ENCODE measurements around the gene ICAM4. TPM values are rescaled to one million over a fixed set of nuclear protein-coding genes. Genes with fewer than 3 reads are reported as not detected.

ICAM4 gene
- total RNA-seq, 5 donors from 2014 or later (not counting 1 experiment from before 2014, with no cell fraction given) = 0.47 to 0.79 (median 0.53) TPM

DNA sequence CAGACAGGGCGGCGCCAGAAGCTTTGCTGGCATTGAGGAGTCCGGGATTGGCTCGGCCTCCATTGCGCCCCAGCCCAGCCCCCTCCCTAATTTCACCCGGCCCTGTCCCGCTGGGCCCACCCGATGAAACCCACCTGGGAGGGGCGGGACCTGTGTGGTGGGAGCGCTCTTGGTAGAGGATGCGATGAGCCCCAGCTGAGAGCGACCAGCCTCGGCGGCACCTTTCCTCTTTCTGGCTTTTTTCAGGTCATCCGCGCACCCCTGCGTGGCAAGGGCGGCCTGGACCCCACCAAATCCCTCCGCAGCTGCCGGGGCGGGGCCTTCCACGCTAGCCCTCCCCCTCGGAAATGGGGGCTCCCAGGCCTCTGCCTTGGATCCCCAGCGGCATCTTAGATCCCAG, 22.7 kb downstream of the ICAM4 start, which contains the start of gene ZGLP1:
Gene ZGLP1 (minus strand): TSS at position 393 of the 400 bp plus-strand sequence.
- Mint-ChIP-seq H3K27me3 (no peaks in the 10 kb centered on the region), H3K27ac (no peak within 1 kb of the TSS), H3K4me3 (no peak within 1 kb of the TSS), H3K9me3 (no peaks in the 10 kb centered on the region), H3K4me1 (peaks cover 1 to 3% (median 3%) of the 10 kb centered on the region in 3 donors), H3K36me3 (no peaks in the 10 kb centered on the region)
- ChIA-PET POLR2A (interaction anchor here in 1 of 2 donors (0.6 kb wide), 1 partner anchor 786 kb away, joined by 5 read pairs; no protein-coding TSS in a partner anchor), CTCF (no interaction called here)
- Histone ChIP-seq H3K4me1 (ENCODE audit: control insufficient read depth in 1 of 2, extremely low read depth in 1 of 2, insufficient read depth in 2 of 2, low read length in 2 of 2) (no peaks in the 10 kb centered on the region), H3K4me3 (ENCODE audit: control insufficient read depth in 1 of 2, extremely low read depth in 1 of 2, low read length in 1 of 2) (no peak within 1 kb of the TSS), H3K36me3 (ENCODE audit: control insufficient read depth in 2 of 2, extremely low read depth in 1 of 2, insufficient read depth in 1 of 2, low read length in 1 of 2) (peaks cover 0 to 5% of the 10 kb centered on the region in 2 donors), H3K27ac (ENCODE audit: low read length) (no peak within 1 kb of the TSS), H3K27me3 (replicated peaks in 1 of 2; ENCODE audit: control insufficient read depth in 2 of 2, extremely low read depth in 1 of 2, insufficient read depth in 2 of 2, low read length in 1 of 2) (no peaks in the 10 kb centered on the region), H3K9me3 (no peaks in the 10 kb centered on the region)
- ATAC-seq (replicated peaks in 1 of 4) (no peak), DNase-seq (no peak)
- 88% methylated on average over 3 of the region's 24 CpGs for WGBS (ENCODE audit: insufficient coverage)

DNA sequence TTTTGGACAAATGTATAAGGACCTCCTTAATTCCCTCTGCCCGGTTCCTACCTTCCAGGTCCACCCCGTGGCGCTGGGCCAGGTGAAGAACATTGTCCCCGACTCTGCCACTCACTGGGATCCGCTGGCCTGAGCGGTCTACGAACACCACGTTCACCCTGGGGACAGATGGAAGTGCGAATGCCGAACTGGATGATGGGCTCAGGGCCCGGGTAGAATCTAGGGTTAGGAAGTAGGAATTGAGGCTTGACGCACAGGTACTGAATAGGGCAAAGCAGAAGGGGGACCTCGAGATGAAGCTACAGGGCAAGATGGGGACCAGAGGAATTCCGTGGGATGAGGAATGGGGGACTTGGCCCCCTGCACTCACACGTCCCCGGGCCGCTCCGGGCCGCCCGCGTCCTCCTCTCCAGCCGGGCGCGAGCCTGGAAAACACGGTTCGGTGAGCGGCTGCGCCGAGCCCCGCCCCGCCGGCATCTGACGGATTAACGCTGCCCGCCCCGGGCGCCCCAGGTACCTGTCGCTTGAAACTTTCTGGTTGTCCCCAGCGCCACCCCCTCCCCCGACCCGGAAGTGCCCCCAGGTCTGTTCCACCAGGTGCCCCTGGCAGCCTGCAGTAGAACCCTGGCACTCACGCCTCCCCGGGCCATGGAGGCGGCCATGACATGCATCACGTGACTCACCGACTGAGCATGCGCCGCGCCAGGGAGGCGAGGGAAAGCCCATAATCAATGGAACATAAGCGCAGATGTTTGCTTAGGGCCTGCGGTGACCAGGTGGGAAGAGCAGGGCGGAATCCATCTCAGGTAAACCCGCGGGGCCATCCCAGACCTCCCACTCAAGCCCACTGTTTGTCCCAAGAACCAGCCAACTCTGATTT, 28.8 kb downstream of the ICAM4 start, which contains the start of gene FDX2:
Gene FDX2 (minus strand): TSS at position 681 of the 880 bp plus-strand sequence. CDS start 19 bp downstream, at position 662.
- no peaks in the 10 kb centered on the region for H3K9me3 Mint-ChIP-seq
- peaks cover 11 to 28% of the 10 kb centered on the region in 2 donors for H3K36me3 ChIP-seq (ENCODE audit: control insufficient read depth in 2 of 2, extremely low read depth in 1 of 2, insufficient read depth in 1 of 2, low read length in 1 of 2)
- WGBS (ENCODE audit: insufficient coverage) = 3% methylated on average over 52 of the region's 55 CpGs
- no peaks in the 10 kb centered on the region for H3K9me3 ChIP-seq
- H3K4me3 Mint-ChIP-seq = peak within 1 kb of the TSS; percentile 84 to 91 (median 88)
- peaks cover 5 to 16% of the 10 kb centered on the region in 2 experiments for H3K4me1 ChIP-seq (ENCODE audit: control insufficient read depth in 1 of 2, extremely low read depth in 1 of 2, insufficient read depth in 2 of 2, low read length in 2 of 2)
- no peaks in the 10 kb centered on the region for H3K27me3 ChIP-seq (replicated peaks in 1 of 2; ENCODE audit: control insufficient read depth in 2 of 2, extremely low read depth in 1 of 2, insufficient read depth in 2 of 2, low read length in 1 of 2)
- ChIA-PET POLR2A (no interaction called here), CTCF (no interaction called here)
- H3K36me3 Mint-ChIP-seq = peaks cover 11% of the 10 kb centered on the region
- ATAC-seq (replicated peaks in 1 of 4) = peak; percentile 89 to 93 (median 90)
- peaks cover 14 to 22% (median 17%) of the 10 kb centered on the region in 3 donors for H3K4me1 Mint-ChIP-seq
- DNase-seq = peak; percentile 78 to 94 (median 88)
- H3K27ac Mint-ChIP-seq = peak within 1 kb of the TSS; percentile 78 to 83
- H3K27ac ChIP-seq (ENCODE audit: low read length) = peak within 1 kb of the TSS; percentile 53
- no peaks in the 10 kb centered on the region for H3K27me3 Mint-ChIP-seq
- peak within 1 kb of the TSS; percentile 78 to 81 for H3K4me3 ChIP-seq (ENCODE audit: control insufficient read depth in 1 of 2, extremely low read depth in 1 of 2, low read length in 1 of 2)

DNA sequence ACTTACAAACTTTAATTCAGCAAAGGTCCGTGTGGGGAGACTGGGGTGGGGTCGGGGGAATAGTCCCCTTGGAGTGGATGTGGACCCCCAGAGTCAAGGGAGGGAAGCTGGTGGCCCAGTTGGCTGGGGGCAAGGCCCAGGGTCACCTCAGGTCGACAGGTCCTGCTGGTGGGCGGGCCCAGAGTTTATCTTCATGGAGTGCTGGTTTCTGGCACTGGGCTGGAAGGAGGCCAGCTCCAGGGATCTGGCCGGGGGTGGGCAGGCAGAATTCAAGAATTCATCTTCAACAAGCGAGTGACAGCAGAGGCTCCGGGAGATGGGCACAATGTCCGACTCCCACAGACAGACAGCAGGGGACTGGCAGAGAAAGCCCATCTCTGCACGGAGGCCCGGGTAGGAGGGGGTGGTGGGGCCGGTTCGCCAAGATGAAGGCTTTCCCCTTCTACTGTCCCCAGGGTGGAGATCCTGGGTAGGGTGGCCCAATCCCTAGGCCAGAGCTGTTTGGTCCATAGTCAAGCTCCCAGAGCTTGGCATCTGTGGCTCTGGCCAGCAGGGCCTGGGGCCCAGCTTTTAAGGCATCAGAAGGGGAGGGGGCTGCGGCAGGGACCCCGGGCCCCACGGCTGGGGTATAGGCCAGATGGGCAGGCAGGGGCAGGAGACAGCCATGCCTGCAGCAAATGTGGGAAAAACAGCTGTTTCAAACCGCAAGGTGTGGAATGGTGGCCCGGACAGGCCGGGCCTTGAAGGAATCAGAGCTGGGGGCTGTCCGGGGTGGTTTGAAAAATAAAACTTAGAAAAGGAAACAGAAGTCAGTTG, 29.7 kb downstream of the ICAM4 start:
- peak in 2 of 4 experiments; percentile 1 to 2 for ATAC-seq (replicated peaks in 1 of 4)
- H3K36me3 Mint-ChIP-seq = peaks cover 11% of the 10 kb centered on the region
- H3K27me3 Mint-ChIP-seq = no peaks in the 10 kb centered on the region
- no peak overlapping the region for H3K4me3 ChIP-seq (ENCODE audit: control insufficient read depth in 1 of 2, extremely low read depth in 1 of 2, low read length in 1 of 2)
- peaks cover 17 to 37% of the 10 kb centered on the region in 2 donors for H3K36me3 ChIP-seq (ENCODE audit: control insufficient read depth in 2 of 2, extremely low read depth in 1 of 2, insufficient read depth in 1 of 2, low read length in 1 of 2)
- peaks cover 14 to 22% (median 17%) of the 10 kb centered on the region in 3 donors for H3K4me1 Mint-ChIP-seq
- peak overlapping the region; percentile 84 to 91 (median 88) for H3K4me3 Mint-ChIP-seq
- H3K9me3 Mint-ChIP-seq = no peaks in the 10 kb centered on the region
- no peaks in the 10 kb centered on the region for H3K9me3 ChIP-seq
- H3K4me1 ChIP-seq (ENCODE audit: control insufficient read depth in 1 of 2, extremely low read depth in 1 of 2, insufficient read depth in 2 of 2, low read length in 2 of 2) = peaks cover 5 to 16% of the 10 kb centered on the region in 2 experiments
- H3K27ac ChIP-seq (ENCODE audit: low read length) = peak overlapping the region; percentile 53
- H3K27ac Mint-ChIP-seq = peak overlapping the region; percentile 78 to 83
- DNase-seq = no peak
- no peaks in the 10 kb centered on the region for H3K27me3 ChIP-seq (replicated peaks in 1 of 2; ENCODE audit: control insufficient read depth in 2 of 2, extremely low read depth in 1 of 2, insufficient read depth in 2 of 2, low read length in 1 of 2)
- ChIA-PET CTCF (no interaction called here), POLR2A (no interaction called here)
- 86% methylated on average over 17 of the region's 19 CpGs for WGBS (ENCODE audit: insufficient coverage)

- Histone ChIP-seq H3K27me3 (replicated peaks in 1 of 2; ENCODE audit: control insufficient read depth in 2 of 2, extremely low read depth in 1 of 2, insufficient read depth in 2 of 2, low read length in 1 of 2) (no peaks in the 10 kb centered on the region), H3K27ac (ENCODE audit: low read length) (no peak overlapping the region), H3K36me3 (ENCODE audit: control insufficient read depth in 2 of 2, extremely low read depth in 1 of 2, insufficient read depth in 1 of 2, low read length in 1 of 2) (peaks cover 21 to 45% of the 10 kb centered on the region in 2 donors), H3K4me3 (ENCODE audit: control insufficient read depth in 1 of 2, extremely low read depth in 1 of 2, low read length in 1 of 2) (no peak overlapping the region), H3K4me1 (ENCODE audit: control insufficient read depth in 1 of 2, extremely low read depth in 1 of 2, insufficient read depth in 2 of 2, low read length in 2 of 2) (peaks cover 5 to 16% of the 10 kb centered on the region in 2 experiments), H3K9me3 (no peaks in the 10 kb centered on the region)
- no peak for DNase-seq
- H3K27me3 Mint-ChIP-seq = no peaks in the 10 kb centered on the region
- no peak for ATAC-seq (replicated peaks in 1 of 4)
- H3K4me1 Mint-ChIP-seq = peaks cover 14 to 22% (median 17%) of the 10 kb centered on the region in 3 donors
- ChIA-PET POLR2A (interaction anchor here in 1 of 2 donors (0.6 kb wide), 1 partner anchor 150 kb away, joined by 3 read pairs; no protein-coding TSS in a partner anchor), CTCF (no interaction called here)
- no peaks in the 10 kb centered on the region for H3K9me3 Mint-ChIP-seq
- H3K4me3 Mint-ChIP-seq = peak overlapping the region in 2 of 3 donors; percentile 18 to 39
- H3K36me3 Mint-ChIP-seq = peaks cover 19% of the 10 kb centered on the region
- 93% methylated on average over 15 of the region's 29 CpGs for WGBS (ENCODE audit: insufficient coverage)
- H3K27ac Mint-ChIP-seq = no peak overlapping the region
These were observed 30.5 kb downstream of the ICAM4 start for GRCh38 chr19:10317045-10317856.

DNA sequence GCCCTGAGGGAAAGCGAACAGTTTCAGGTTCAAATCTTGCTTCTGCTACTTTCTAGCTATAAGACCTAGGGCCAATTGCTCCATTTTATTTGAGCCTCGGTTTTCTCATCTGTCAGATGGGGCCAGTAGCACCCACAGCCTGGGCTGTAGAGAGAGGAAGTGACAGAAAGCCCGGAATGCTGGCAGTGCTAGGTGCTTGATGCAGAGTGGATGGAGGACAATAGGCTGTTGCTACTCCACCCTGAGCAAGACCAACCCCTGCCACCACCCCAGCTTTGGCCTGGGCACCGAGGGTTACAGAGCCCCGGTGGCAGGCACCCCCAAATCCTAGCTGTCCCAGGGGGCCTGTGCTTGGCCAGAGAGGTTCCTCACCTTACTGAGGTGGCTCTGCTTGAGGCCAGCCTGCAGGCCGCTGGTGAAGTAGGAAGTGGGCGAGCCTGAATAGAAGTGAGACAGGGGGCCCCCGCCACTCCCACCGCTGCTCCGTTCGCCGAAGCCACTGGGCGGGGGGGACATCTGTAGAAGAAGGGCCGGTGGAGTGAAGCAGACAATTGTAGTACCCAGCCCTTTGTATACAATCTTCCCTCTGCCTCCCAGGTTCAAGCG, 31.2 kb downstream of the ICAM4 start:
- Mint-ChIP-seq H3K36me3 (peaks cover 19% of the 10 kb centered on the region), H3K4me1 (peaks cover 14 to 22% (median 17%) of the 10 kb centered on the region in 3 donors), H3K4me3 (no peak overlapping the region), H3K9me3 (no peaks in the 10 kb centered on the region), H3K27me3 (no peaks in the 10 kb centered on the region), H3K27ac (no peak overlapping the region)
- ChIA-PET POLR2A (interaction anchor here in 1 of 2 donors (0.6 kb wide), 1 partner anchor 149 kb away, joined by 3 read pairs; no protein-coding TSS in a partner anchor), CTCF (no interaction called here)
- Histone ChIP-seq H3K36me3 (ENCODE audit: control insufficient read depth in 2 of 2, extremely low read depth in 1 of 2, insufficient read depth in 1 of 2, low read length in 1 of 2) (peaks cover 23 to 52% of the 10 kb centered on the region in 2 donors), H3K9me3 (no peaks in the 10 kb centered on the region), H3K27me3 (replicated peaks in 1 of 2; ENCODE audit: control insufficient read depth in 2 of 2, extremely low read depth in 1 of 2, insufficient read depth in 2 of 2, low read length in 1 of 2) (no peaks in the 10 kb centered on the region), H3K27ac (ENCODE audit: low read length) (no peak overlapping the region), H3K4me3 (ENCODE audit: control insufficient read depth in 1 of 2, extremely low read depth in 1 of 2, low read length in 1 of 2) (no peak overlapping the region), H3K4me1 (ENCODE audit: control insufficient read depth in 1 of 2, extremely low read depth in 1 of 2, insufficient read depth in 2 of 2, low read length in 2 of 2) (peaks cover 5 to 16% of the 10 kb centered on the region in 2 experiments)
- 97% methylated on average over 5 of the region's 15 CpGs for WGBS (ENCODE audit: insufficient coverage)
- ATAC-seq (replicated peaks in 1 of 4) (no peak), DNase-seq (no peak)

Data from T-cell (primary cell).